Body of pancreas (tissue), 4 donors: ENCODE measurements around the gene LYRM1. TPM values are rescaled to one million over a fixed set of nuclear protein-coding genes. Genes with fewer than 3 reads are reported as not detected.

ENCODE experiments used
- ATAC-seq: fragments of 150-250 bp; one replicate; pipeline ENCODE4 v1.9.1; 2016
- DNase-seq, 4 donors: peaks; one replicate each; pipeline ENCODE4 v3.0.0-alpha.2; 2019
- H3K27ac ChIP-seq, 4 donors: fragments of 200-600 bp; sonication (generic); 1 replicate in 3 of 4; 2 replicates in 1 of 4; pipeline versions ENCODE4 v1.5.1 to v1.6.1; 2016 to 2019; ENCODE audit warnings: mild to moderate bottlenecking in 1 of 4, mixed read lengths in 1 of 4, moderate library complexity in 1 of 4
- H3K27me3 ChIP-seq, 2 donors: fragments of 200-600 bp; sonication (generic); one replicate each; pipeline ENCODE4 v1.6.0; 2016; ENCODE audit warnings: mild to moderate bottlenecking in 1 of 2
- H3K36me3 ChIP-seq, 2 donors: fragments of 200-600 bp; sonication (generic); replicated peaks in 1 of 2; 2 replicates each; pipeline ENCODE4 v1.5.1; 2016; ENCODE audit warnings: low read depth in 2 of 2; ENCODE audit not compliant: insufficient read depth in 1 of 2
- H3K4me1 ChIP-seq: fragments of 200-600 bp; sonication (generic); one replicate; pipeline ENCODE4 v1.6.0; 2016
- H3K4me3 ChIP-seq, 2 donors: fragments of 200-600 bp; sonication (generic); 1 replicate in 1 of 2; 2 replicates in 1 of 2; pipeline ENCODE4 v1.5.1; 2016 to 2019
- H3K9me3 ChIP-seq, 3 donors: fragments of 200-600 bp; sonication (generic); 1 replicate in 2 of 3; 2 replicates in 1 of 3; pipeline ENCODE4 v1.5.1; 2016
- POLR2A ChIP-seq, 3 donors: fragments of 450-650 bp; IDR thresholded peaks; one replicate each; pipeline ENCODE4 v1.6.1; 2016; ENCODE audit warnings: antibody characterized with exemption in 3 of 3, mild to moderate bottlenecking in 2 of 3
- WGBS, 2 donors: methylation state at CpG; one replicate each; pipeline ENCODE4 v1.1.5; 2017; 5-methylcytosine and 5-hydroxymethylcytosine counted together
- intact Hi-C: fragments of 100-400 bp; cut with DNase I; formaldehyde crosslinking; loops from one replicate; pipeline ENCODE4 v1.15.1; 2023
- total RNA-seq, 2 donors: library from RNA; depleted of rRNA; stranded (reverse); fragments of >200 nt; gene quantifications; one replicate each; pipeline ENCODE4 v1.1.0, GENCODE V29; 2016
- TF ChIP-seq, protein P1 (sequence below), 7 experiments: fragments of 450-650 bp in 4 of 7; fragments of 200-600 bp in 3 of 7; sonication (generic) in 3 of 7; IDR thresholded peaks; one replicate each; pipeline ENCODE4 v1.5.1; 2016 to 2019; ENCODE audit warnings: antibody characterized with exemption in 7 of 7

Gene LYRM1
- total RNA-seq, 2 donors from 2014 or later = 13.5 to 18.9 TPM

DNA sequence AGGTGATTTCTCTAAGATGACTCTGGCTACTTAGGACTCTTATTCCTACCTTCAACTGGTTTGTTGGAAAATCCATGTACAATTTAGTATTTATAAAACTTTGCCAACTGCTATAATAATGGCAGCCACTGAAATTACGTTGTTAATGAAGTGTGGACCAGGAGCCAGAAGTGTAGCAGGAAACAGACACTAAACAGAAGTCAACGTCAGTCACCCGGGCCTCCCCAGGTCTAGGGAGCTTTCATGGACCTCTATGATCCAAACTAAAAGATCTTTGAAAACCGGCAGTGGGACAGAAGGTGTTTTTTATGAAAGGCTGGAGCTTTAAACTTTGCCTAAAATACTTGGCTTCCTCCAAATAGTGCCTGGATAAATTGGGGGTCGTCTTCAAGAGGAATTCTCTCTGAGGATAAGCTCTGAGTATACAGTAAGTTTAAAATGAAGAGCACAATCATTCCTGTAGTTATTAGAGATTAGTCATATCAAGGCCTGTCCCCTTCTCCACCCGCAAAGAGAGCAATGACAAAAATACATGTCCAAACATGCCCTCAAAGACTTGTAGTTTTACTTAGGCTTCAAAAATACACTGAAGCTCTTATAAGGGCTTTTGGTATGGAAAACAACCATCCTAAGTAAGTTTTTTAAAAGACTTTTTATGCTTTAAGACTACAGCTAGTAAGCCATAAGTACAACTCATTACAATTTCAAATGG, 35.0 kb upstream of the LYRM1 start:
- H3K27ac ChIP-seq = peak overlapping the region in 3 of 4 donors; percentile 40 to 69 (median 41)
- DNase-seq (no peak), ATAC-seq (no peak)
- no peaks in the 10 kb centered on the region for H3K9me3 ChIP-seq
- intact Hi-C loops = no loop called here
- no peak for TF ChIP-seq POLR2A (IDR thresholded peaks at IDR 0.05)
- TF ChIP-seq, protein P1, sequence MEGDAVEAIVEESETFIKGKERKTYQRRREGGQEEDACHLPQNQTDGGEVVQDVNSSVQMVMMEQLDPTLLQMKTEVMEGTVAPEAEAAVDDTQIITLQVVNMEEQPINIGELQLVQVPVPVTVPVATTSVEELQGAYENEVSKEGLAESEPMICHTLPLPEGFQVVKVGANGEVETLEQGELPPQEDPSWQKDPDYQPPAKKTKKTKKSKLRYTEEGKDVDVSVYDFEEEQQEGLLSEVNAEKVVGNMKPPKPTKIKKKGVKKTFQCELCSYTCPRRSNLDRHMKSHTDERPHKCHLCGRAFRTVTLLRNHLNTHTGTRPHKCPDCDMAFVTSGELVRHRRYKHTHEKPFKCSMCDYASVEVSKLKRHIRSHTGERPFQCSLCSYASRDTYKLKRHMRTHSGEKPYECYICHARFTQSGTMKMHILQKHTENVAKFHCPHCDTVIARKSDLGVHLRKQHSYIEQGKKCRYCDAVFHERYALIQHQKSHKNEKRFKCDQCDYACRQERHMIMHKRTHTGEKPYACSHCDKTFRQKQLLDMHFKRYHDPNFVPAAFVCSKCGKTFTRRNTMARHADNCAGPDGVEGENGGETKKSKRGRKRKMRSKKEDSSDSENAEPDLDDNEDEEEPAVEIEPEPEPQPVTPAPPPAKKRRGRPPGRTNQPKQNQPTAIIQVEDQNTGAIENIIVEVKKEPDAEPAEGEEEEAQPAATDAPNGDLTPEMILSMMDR (IDR thresholded peaks at IDR 0.05) = no peak
- 76 to 82% methylated on average over 6 of the region's 6 CpGs for WGBS, 2 donors
- no peaks in the 10 kb centered on the region for H3K36me3 ChIP-seq
- H3K27me3 ChIP-seq = no peaks in the 10 kb centered on the region
- H3K4me3 ChIP-seq = no peak overlapping the region
- peaks cover 49% of the 10 kb centered on the region for H3K4me1 ChIP-seq

DNA sequence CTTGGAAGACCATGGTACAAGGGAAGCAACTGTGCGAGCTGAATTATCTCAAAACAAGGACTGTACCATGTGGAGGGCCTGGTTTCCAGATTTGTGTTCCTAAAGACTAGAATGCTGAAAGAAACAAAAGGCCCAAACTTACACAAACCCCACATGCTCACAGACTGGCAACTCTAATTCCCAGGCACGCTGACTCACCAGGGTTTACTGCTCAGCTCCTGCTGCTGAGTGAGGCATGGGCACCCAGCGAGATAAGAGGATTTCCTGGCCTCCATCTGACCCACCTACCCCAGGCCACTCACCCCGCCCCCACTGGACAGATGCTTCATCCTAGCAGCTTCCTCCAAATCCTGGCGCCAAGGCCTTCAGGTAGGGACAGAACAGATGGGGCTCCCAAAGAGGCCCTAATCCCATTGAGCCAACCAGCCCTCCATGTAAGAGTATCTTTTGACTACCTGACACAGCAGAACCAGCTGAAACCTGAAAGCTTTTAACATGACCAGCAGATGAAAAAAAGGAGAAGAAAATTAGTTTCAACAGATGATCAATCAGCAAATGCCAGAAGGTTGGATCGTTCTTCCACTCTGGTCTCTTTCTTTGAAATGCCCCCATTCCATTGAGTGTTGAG, 34.3 kb upstream of the LYRM1 start:
- TF ChIP-seq, protein P1 (IDR thresholded peaks at IDR 0.05) = no peak
- TF ChIP-seq POLR2A (IDR thresholded peaks at IDR 0.05) = no peak
- H3K4me1 ChIP-seq = peaks cover 55% of the 10 kb centered on the region
- 68 to 69% methylated on average over 6 of the region's 6 CpGs for WGBS, 2 donors
- no peaks in the 10 kb centered on the region for H3K36me3 ChIP-seq
- intact Hi-C loops = no loop called here
- peak; percentile 33 to 68 (median 42) for DNase-seq
- H3K9me3 ChIP-seq = no peaks in the 10 kb centered on the region
- no peak for ATAC-seq
- no peaks in the 10 kb centered on the region for H3K27me3 ChIP-seq
- peak overlapping the region in 3 of 4 donors; percentile 40 to 69 (median 41) for H3K27ac ChIP-seq
- no peak overlapping the region for H3K4me3 ChIP-seq

- DNase-seq (peak in 3 of 4 donors; percentile 44 to 64 (median 52)), ATAC-seq (peak; percentile 31)
- WGBS, 2 donors = 31 to 38% methylated on average over 3 of the region's 3 CpGs
- no peaks in the 10 kb centered on the region for H3K27me3 ChIP-seq
- H3K4me1 ChIP-seq = peaks cover 59% of the 10 kb centered on the region
- intact Hi-C loops = no loop called here
- H3K9me3 ChIP-seq = no peaks in the 10 kb centered on the region
- H3K4me3 ChIP-seq = no peak overlapping the region
- H3K27ac ChIP-seq = peak overlapping the region in 3 of 4 donors; percentile 40 to 69 (median 41)
- TF ChIP-seq, protein P1 (IDR thresholded peaks at IDR 0.05) = no peak
- TF ChIP-seq POLR2A (IDR thresholded peaks at IDR 0.05) = no peak
- no peaks in the 10 kb centered on the region for H3K36me3 ChIP-seq
Measured at GRCh38 chr16:20866801-20867200, 33.8 kb upstream of the LYRM1 start.

- 84 to 85% methylated on average over 2 of the region's 2 CpGs for WGBS, 2 donors
- no peak overlapping the region for H3K4me3 ChIP-seq
- H3K9me3 ChIP-seq = no peaks in the 10 kb centered on the region
- H3K4me1 ChIP-seq = peaks cover 66% of the 10 kb centered on the region
- intact Hi-C loops = no loop called here
- TF ChIP-seq POLR2A (IDR thresholded peaks at IDR 0.05) = no peak
- TF ChIP-seq, protein P1 (IDR thresholded peaks at IDR 0.05) = no peak
- H3K27me3 ChIP-seq = no peaks in the 10 kb centered on the region
- DNase-seq (no peak), ATAC-seq (no peak)
- no peaks in the 10 kb centered on the region for H3K36me3 ChIP-seq
- H3K27ac ChIP-seq = peak overlapping the region in 1 of 4 donors; percentile 26
Measured at GRCh38 chr16:20867585-20867984, 33.0 kb upstream of the LYRM1 start.
